Subcutaneous adipose tissue (tissue), 4 donors: Measurements from ENCODE around the gene OTUB2. TPM values are rescaled to one million over a fixed set of nuclear protein-coding genes. Genes with fewer than 3 reads are reported as not detected.

ENCODE experiments used
- total RNA-seq, 4 donors: library from RNA; depleted of rRNA; stranded (reverse); fragments of >200 nt; gene quantifications; one replicate each; pipeline ENCODE4 v1.1.0, GENCODE V29; 2016
- TF ChIP-seq, protein P1 (sequence below): fragments of 450-650 bp; IDR thresholded peaks from one replicate; pipeline ENCODE4 v1.5.1; 2016; ENCODE audit warnings: low read depth, mild to moderate bottlenecking, control low read depth, antibody characterized with exemption, moderate library complexity

Gene OTUB2
- total RNA-seq, 4 donors from 2014 or later = 0.22 to 3.9 (median 0.43) TPM

DNA sequence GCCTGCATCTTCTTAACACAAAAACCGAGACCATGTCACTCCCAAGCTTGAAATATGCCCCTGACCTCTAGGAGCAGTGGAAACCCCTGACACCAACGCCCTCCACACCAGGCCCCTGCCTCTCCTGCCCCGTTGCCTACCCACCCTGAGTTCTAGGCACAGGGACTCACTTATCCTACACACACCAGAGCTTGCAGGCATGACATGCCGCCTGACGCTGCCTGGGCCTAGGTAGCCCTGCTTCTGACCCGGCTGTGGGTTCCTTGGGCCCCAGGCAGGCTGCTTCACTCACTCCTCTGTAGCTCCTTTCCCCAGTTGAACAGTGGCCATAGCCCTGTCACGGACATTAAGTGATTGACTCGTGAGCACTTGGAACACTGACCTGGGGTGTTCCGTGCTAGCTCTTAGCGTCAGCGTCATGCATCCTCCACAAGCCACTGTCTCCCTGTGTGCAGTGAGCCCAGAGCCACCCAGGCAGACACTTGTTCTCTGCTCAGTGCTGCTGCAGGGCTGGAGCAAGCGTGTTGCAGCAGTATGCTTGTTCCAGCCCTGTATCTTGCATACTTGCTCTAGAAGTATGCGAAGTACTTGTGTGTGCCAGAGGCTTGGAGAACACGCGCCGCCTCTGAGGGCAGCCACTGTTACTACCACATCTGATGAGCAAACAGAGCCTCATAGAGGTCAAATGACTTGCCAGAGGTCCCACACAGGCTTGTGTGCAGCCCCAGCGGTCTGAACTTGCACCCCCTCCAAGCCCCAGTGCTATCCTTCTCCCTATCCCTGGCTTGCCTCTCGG is 15.6 kb downstream of the OTUB2 start:
- TF ChIP-seq, protein P1, sequence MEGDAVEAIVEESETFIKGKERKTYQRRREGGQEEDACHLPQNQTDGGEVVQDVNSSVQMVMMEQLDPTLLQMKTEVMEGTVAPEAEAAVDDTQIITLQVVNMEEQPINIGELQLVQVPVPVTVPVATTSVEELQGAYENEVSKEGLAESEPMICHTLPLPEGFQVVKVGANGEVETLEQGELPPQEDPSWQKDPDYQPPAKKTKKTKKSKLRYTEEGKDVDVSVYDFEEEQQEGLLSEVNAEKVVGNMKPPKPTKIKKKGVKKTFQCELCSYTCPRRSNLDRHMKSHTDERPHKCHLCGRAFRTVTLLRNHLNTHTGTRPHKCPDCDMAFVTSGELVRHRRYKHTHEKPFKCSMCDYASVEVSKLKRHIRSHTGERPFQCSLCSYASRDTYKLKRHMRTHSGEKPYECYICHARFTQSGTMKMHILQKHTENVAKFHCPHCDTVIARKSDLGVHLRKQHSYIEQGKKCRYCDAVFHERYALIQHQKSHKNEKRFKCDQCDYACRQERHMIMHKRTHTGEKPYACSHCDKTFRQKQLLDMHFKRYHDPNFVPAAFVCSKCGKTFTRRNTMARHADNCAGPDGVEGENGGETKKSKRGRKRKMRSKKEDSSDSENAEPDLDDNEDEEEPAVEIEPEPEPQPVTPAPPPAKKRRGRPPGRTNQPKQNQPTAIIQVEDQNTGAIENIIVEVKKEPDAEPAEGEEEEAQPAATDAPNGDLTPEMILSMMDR = no peak

GRCh38 chr14:94042433-94043091 is 16.4 kb downstream of the OTUB2 start:
- TF ChIP-seq, protein P1 = no peak

DNA sequence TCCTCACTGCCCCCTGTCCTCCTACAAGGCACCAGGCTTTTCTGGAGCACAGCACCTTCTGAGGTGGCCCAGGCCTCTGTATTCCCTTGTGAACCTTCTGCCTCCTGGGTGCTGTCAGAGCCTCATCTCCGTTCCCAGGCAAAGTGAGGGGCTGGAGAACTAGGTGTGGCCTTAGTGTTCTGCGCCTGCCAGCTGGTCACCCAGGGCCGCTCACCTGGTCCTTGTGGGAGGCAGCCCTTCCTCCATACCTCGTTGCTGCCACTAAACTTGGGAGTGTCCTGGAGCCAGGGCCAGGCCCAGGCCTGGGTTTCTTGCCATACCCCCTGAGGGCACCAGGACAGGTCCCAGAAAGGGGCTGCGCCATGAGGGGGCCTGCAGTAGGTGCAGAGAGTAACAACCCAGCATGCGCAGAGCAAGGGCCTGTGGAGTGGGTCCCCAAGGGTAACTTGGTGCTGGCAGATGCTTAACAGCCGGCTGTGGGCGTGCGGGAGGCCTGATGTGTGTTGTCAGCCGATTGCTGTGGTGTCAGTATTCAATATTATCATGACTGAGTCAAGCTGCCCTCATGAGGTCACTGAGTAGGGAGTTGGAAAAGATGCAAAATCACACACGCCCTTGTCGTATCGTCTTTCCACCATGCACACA is 17.1 kb downstream of the OTUB2 start:
- TF ChIP-seq, protein P1 = no peak

DNA sequence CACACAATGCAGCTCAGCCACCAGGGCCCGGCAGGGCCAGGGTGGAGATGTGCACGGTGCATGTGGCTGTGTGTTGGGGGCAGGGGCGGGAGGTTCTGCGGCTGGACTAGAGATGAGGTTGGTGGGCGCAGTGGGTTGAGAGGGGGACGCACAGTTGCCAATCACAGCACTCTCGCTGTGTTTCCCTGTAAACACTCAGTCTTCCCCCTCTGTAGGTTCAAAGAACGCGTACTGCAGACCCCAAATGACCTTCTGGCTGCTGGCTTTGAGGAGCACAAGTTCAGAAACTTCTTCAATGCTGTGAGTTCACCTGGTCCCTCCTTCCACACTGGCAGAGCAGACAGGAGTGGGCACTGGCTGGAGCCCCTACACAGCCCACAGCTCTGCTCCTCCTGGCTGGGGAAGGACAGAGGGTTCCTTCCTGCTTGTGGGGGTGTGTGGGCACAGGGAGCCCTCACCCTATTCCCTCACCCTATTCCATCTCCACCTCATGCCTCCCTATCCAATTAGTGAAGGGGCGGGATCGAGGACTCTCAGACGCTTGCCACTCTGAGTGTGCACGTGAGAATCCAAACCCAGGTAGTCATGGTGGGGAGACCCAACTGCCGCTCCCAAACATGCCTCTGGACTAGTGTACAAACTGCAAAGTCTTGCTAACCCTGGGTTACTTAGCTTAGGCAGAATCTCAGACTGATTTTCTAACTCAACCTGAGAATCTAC is 17.8 kb downstream of the OTUB2 start:
- TF ChIP-seq, protein P1 = no peak

DNA sequence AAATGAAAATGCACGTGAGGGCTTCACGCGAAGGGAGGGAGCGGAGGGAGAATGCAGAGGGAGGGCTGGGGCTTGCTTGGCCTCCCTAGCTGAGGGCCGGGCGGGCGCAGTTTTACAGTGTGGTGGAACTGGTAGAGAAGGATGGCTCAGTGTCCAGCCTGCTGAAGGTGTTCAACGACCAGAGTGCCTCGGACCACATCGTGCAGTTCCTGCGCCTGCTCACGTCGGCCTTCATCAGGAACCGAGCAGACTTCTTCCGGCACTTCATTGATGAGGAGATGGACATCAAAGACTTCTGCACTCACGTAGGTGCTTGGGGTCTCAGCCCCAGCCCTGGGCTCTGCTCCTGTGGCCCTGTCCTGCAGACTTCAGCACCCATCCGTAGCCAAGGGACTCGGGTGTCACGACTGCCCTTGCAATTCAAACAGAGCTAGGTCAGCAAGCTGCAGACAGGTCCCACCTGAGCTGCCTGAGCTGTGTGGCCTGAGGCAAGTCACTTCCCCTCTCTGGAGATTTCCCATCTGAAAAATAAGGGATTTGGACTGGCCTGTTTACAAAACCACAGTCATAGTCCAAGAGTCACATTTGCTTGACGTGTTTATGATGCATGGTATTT is 18.4 kb downstream of the OTUB2 start:
- TF ChIP-seq, protein P1 = no peak

DNA sequence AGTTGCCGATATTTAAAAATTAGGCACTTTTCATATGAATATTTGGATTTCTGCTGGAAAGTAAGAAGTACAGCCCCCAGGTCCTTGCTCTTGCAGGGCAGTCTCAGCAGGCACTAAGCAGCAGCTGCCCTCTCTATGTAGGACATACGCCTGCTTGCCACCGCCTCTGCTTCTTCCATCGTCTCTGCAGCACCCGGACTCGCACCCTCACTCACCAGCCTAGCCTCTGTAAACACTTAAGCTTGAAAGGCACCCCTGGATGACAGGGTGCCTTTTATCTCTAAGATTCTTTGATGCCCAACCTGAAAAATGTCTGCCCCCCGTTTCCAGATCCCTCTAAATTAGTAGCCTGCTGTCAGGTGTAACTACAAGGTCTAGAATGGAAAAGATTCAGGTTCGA is 19.0 kb downstream of the OTUB2 start:
- TF ChIP-seq, protein P1 = no peak
